H1 (cell line): Measurements from ENCODE around the gene KCNH1. TPM values are rescaled to one million over a fixed set of nuclear protein-coding genes. Genes with fewer than 3 reads are reported as not detected.

ENCODE experiments used
- CTCF ChIA-PET: fragments of 300-600 bp; sonication (Branson Sonifier 250); formaldehyde crosslinking; loops from one replicate; lab custom pipeline; 2021; ENCODE audit not compliant: partially characterized antibody; lab: Charles Lee
- POLR2A ChIA-PET: fragments of 300-600 bp; sonication (Branson Sonifier 250); formaldehyde crosslinking; loops from one replicate; lab custom pipeline; 2021; ENCODE audit warnings: inconsistent platforms; ENCODE audit not compliant: partially characterized antibody; lab: Charles Lee
- DNase-seq, 2 experiments: peaks; one replicate each; pipeline versions ENCODE4 v3.0.0 to v3.0.0-alpha.2; 2010 to 2022; ENCODE audit warnings: low spot score in 2 of 2, low read depth in 1 of 2, mixed read lengths in 1 of 2
- FAIRE-seq: peaks from 2 replicates; lab custom pipeline; 2011; peaks lifted over from hg19 to GRCh38; lab: Jason Lieb, UNC
- H2AFZ ChIP-seq: 2 replicates; pipeline ENCODE4 v1.8.1; 2012; ENCODE audit warnings: low read length, inconsistent platforms
- H2AK5ac ChIP-seq: 2 replicates; pipeline ENCODE4 v1.6.1; 2013; ENCODE audit warnings: low read depth, low read length
- H2BK120ac ChIP-seq: replicated peaks from 2 replicates; pipeline ENCODE3; 2013; ENCODE audit warnings: low read depth, low read length, inconsistent platforms
- H2BK12ac ChIP-seq: 2 replicates; pipeline ENCODE4 v1.6.1; 2013; ENCODE audit warnings: low read depth, low read length
- H2BK15ac ChIP-seq: 2 replicates; pipeline ENCODE4 v1.6.1; 2013; ENCODE audit warnings: low read length
- H2BK20ac ChIP-seq: 2 replicates; pipeline ENCODE4 v1.6.1; 2013; ENCODE audit warnings: low read length
- H2BK5ac ChIP-seq: 2 replicates; pipeline ENCODE4 v1.6.1; 2013; ENCODE audit warnings: low read depth, low read length
- H3K14ac ChIP-seq: 2 replicates; pipeline ENCODE4 v1.6.1; 2013; ENCODE audit warnings: inconsistent platforms; ENCODE audit not compliant: insufficient read length
- H3K18ac ChIP-seq: 2 replicates; pipeline ENCODE4 v1.6.1; 2013; ENCODE audit warnings: low read length; ENCODE audit errors: extremely low read depth
- H3K23ac ChIP-seq: 2 replicates; pipeline ENCODE4 v1.6.1; 2013; ENCODE audit warnings: inconsistent platforms; ENCODE audit not compliant: insufficient read length
- H3K23me2 ChIP-seq: 2 replicates; pipeline ENCODE4 v1.6.1; 2013; ENCODE audit warnings: low read depth, low read length
- H3K27ac ChIP-seq: 2 replicates; pipeline ENCODE4 v1.6.1; 2011; ENCODE audit warnings: low read depth, low read length, inconsistent platforms
- H3K27me3 ChIP-seq, 4 experiments: replicated peaks in 1 of 4; 1 replicate in 1 of 4; 2 replicates in 3 of 4; pipeline versions ENCODE4 v1.6.1 to v1.8.1; 2011 to 2013; ENCODE audit warnings: low read length in 3 of 4, mild to moderate bottlenecking in 3 of 4, inconsistent platforms in 2 of 4, mixed read lengths in 2 of 4, moderate library complexity in 1 of 4; ENCODE audit not compliant: control insufficient read depth in 3 of 4, insufficient read depth in 3 of 4; ENCODE audit errors: extremely low read depth in 1 of 4
- H3K36me3 ChIP-seq, 4 experiments: 2 replicates each; pipeline versions ENCODE4 v1.6.1 to v1.8.1; 2011 to 2013; ENCODE audit warnings: mild to moderate bottlenecking in 4 of 4, low read length in 3 of 4, moderate library complexity in 2 of 4, control low read depth in 1 of 4, inconsistent platforms in 1 of 4; ENCODE audit not compliant: insufficient read depth in 4 of 4, control insufficient read depth in 2 of 4
- H3K4ac ChIP-seq: replicated peaks from 2 replicates; pipeline ENCODE3; 2013; ENCODE audit warnings: low read length, low read depth, mixed read lengths, inconsistent platforms; ENCODE audit not compliant: insufficient read length
- H3K4me1 ChIP-seq, 4 experiments: replicated peaks in 1 of 4; 1 replicate in 1 of 4; 2 replicates in 3 of 4; pipeline versions ENCODE4 v1.6.1 to v1.8.1; 2011 to 2013; ENCODE audit warnings: low read length in 3 of 4, inconsistent platforms in 2 of 4, mixed read lengths in 1 of 4; ENCODE audit not compliant: insufficient read depth in 4 of 4, control insufficient read depth in 3 of 4
- H3K4me2 ChIP-seq, 2 experiments: 2 replicates each; pipeline versions ENCODE4 v1.6.1 to v1.8.1; 2011 to 2013; ENCODE audit warnings: low read depth in 2 of 2, low read length in 2 of 2, control low read depth in 1 of 2, inconsistent platforms in 1 of 2, mild to moderate bottlenecking in 1 of 2; ENCODE audit not compliant: insufficient read depth in 1 of 2
- H3K4me3 ChIP-seq, 4 experiments: fragments of 200-600, 300-600 bp in 1 of 4; sonication (generic), shearing (Covaris generic), sonication (Bioruptor Twin) in 1 of 4; 2 replicates each; pipeline versions ENCODE4 v1.5.1 to v1.8.1; 2011 to 2016; ENCODE audit warnings: low read length in 4 of 4, low read depth in 3 of 4, control low read depth in 2 of 4, inconsistent platforms in 2 of 4, mild to moderate bottlenecking in 2 of 4, mixed read lengths in 1 of 4, moderate library complexity in 1 of 4; ENCODE audit not compliant: insufficient read depth in 2 of 4; ENCODE audit errors: extremely low read depth in 1 of 4
- H3K56ac ChIP-seq: replicated peaks from 2 replicates; pipeline ENCODE3; 2013; ENCODE audit warnings: low read depth, mild to moderate bottlenecking, mixed read lengths, low read length, inconsistent platforms; ENCODE audit not compliant: insufficient read length
- H3K79me1 ChIP-seq: 2 replicates; pipeline ENCODE4 v1.6.1; 2013; ENCODE audit warnings: low read depth, low read length, control low read depth
- H3K79me2 ChIP-seq, 2 experiments: 2 replicates each; pipeline versions ENCODE4 v1.6.1 to v1.8.1; 2012 to 2013; ENCODE audit warnings: low read length in 2 of 2, mild to moderate bottlenecking in 2 of 2, inconsistent platforms in 1 of 2; ENCODE audit not compliant: insufficient read depth in 2 of 2, control insufficient read depth in 1 of 2
- H3K9ac ChIP-seq, 4 experiments: replicated peaks in 1 of 4; 1 replicate in 1 of 4; 2 replicates in 3 of 4; pipeline versions ENCODE4 v1.6.1 to v1.8.1; 2011 to 2013; ENCODE audit warnings: low read depth in 3 of 4, low read length in 3 of 4, control low read depth in 2 of 4, mild to moderate bottlenecking in 2 of 4, moderate library complexity in 2 of 4, inconsistent platforms in 1 of 4; ENCODE audit errors: extremely low read depth in 1 of 4
- H3K9me3 ChIP-seq, 2 experiments: 2 replicates each; pipeline versions ENCODE4 v1.6.1 to v1.8.1; 2012 to 2013; ENCODE audit warnings: mild to moderate bottlenecking in 2 of 2, moderate library complexity in 2 of 2, control low read depth in 1 of 2, inconsistent platforms in 1 of 2, low read depth in 1 of 2, low read length in 1 of 2, mixed read lengths in 1 of 2; ENCODE audit not compliant: insufficient read depth in 2 of 2
- H4K20me1 ChIP-seq, 2 experiments: replicated peaks in 1 of 2; 2 replicates each; pipeline versions ENCODE3 to v1.8.1; 2011 to 2013; ENCODE audit warnings: inconsistent platforms in 2 of 2, low read length in 2 of 2, mild to moderate bottlenecking in 1 of 2; ENCODE audit not compliant: insufficient read depth in 2 of 2, control insufficient read depth in 1 of 2
- H4K5ac ChIP-seq: 2 replicates; pipeline ENCODE4 v1.6.1; 2013; ENCODE audit warnings: low read length, low read depth, mixed read lengths, inconsistent platforms; ENCODE audit not compliant: insufficient read length
- H4K8ac ChIP-seq: 2 replicates; pipeline ENCODE4 v1.8.0; 2013; ENCODE audit warnings: mild to moderate bottlenecking, moderate library complexity, low read length, inconsistent platforms; ENCODE audit not compliant: insufficient read depth; ENCODE audit errors: extremely low read depth
- H4K91ac ChIP-seq: replicated peaks from 2 replicates; pipeline ENCODE3; 2013; ENCODE audit warnings: low read length, mixed read lengths, inconsistent platforms; ENCODE audit not compliant: insufficient read length
- CHD1 ChIP-seq: IDR thresholded peaks from 2 replicates; pipeline ENCODE4 v1.6.1; 2012; ENCODE audit warnings: low read depth, low read length, improper control_type of control experiment
- CREB1 ChIP-seq: IDR thresholded peaks from 2 replicates; pipeline ENCODE4 v1.6.1; 2012; ENCODE audit warnings: inconsistent platforms
- GABPA ChIP-seq: IDR thresholded peaks from 2 replicates; pipeline ENCODE4 v1.6.1; 2011; ENCODE audit warnings: mild to moderate bottlenecking, low read length, moderate library complexity, borderline replicate concordance; ENCODE audit not compliant: insufficient read depth
- GTF2F1 ChIP-seq: IDR thresholded peaks from 2 replicates; pipeline ENCODE4 v1.6.1; 2012; ENCODE audit warnings: low read depth, low read length, improper control_type of control experiment, borderline replicate concordance
- JUN ChIP-seq: IDR thresholded peaks from 2 replicates; pipeline ENCODE4 v1.6.1; 2011; ENCODE audit warnings: low read depth, mild to moderate bottlenecking, improper control_type of control experiment, low read length
- KDM1A ChIP-seq: fragments of 200-600, 300-600 bp; sonication (generic); IDR thresholded peaks from 2 replicates; pipeline ENCODE4 v1.7.1; 2016; ENCODE audit warnings: mild to moderate bottlenecking, low read length, borderline replicate concordance
- KDM5A ChIP-seq: fragments of 200-600 bp; IDR thresholded peaks from 2 replicates; pipeline ENCODE4 v1.7.1; 2012; ENCODE audit warnings: mild to moderate bottlenecking, low read length, inconsistent platforms, mixed read lengths
- PHF8 ChIP-seq: fragments of 200-600 bp; sonication (generic); conservative IDR thresholded peaks from 2 replicates; pipeline ENCODE4 v1.7.1; 2012; ENCODE audit warnings: low read depth, mild to moderate bottlenecking, inconsistent platforms, low read length, moderate library complexity
- POLR2A ChIP-seq, 2 experiments: IDR thresholded peaks; 1 replicate in 1 of 2; 2 replicates in 1 of 2; pipeline ENCODE4 v1.6.1; 2011; ENCODE audit warnings: low read depth in 2 of 2, low read length in 2 of 2, mild to moderate bottlenecking in 2 of 2; ENCODE audit errors: control extremely low read depth in 1 of 2
- SAP30 ChIP-seq: fragments of 300-600 bp; sonication (generic); IDR thresholded peaks from 2 replicates; pipeline ENCODE4 v1.7.1; 2012; ENCODE audit warnings: low read length, moderate library complexity, mild to moderate bottlenecking, inconsistent platforms; ENCODE audit not compliant: insufficient read depth, insufficient replicate concordance
- TBP ChIP-seq: IDR thresholded peaks from 2 replicates; pipeline ENCODE4 v1.6.1; 2011; ENCODE audit warnings: low read depth, low read length, improper control_type of control experiment
- YY1 ChIP-seq: IDR thresholded peaks from 2 replicates; pipeline ENCODE4 v1.6.1; 2011; ENCODE audit warnings: low read depth, mild to moderate bottlenecking, low read length
- WGBS, 2 experiments: shearing (Covaris generic) in 1 of 2; methylation state at CpG; one replicate each; pipeline versions ENCODE4 v1.1.6 to v1.1.7; 2013 to 2015; ENCODE audit warnings: low lambda C conversion rate in 2 of 2, mixed read lengths in 2 of 2, inconsistent platforms in 1 of 2, low coverage in 1 of 2, missing lambda C conversion rate in 1 of 2; ENCODE audit not compliant: insufficient replicate concordance in 2 of 2, insufficient coverage in 1 of 2, insufficient read length in 1 of 2; ENCODE audit errors: extremely low coverage in 1 of 2, missing lambda C conversion rate in 1 of 2; 5-methylcytosine and 5-hydroxymethylcytosine counted together
- polyA plus RNA-seq, 7 experiments: library from polyadenylated mRNA; depleted of rRNA in 3 of 7; stranded (reverse) in 5 of 7; unstranded in 2 of 7; fragments of >200 nt in 5 of 7; fragments of 200-250 nt in 2 of 7; gene quantifications; 1 replicate in 5 of 7; 2 replicates in 1 of 7; 4 replicates in 1 of 7; pipeline versions ENCODE4 v1.2.1 to v1.2.3, GENCODE V29; 2011 to 2013; ENCODE audit warnings: missing spikeins in 2 of 7, mixed read lengths in 2 of 7
- total RNA-seq: library from RNA; stranded (reverse); fragmentation: NEBNext Ultra II Directional; extraction: Animal tissue kit (Norgen Biotek cat#: 25700); gene quantifications from 2 replicates; pipeline ENCODE4 v1.2.1, GENCODE V29; 2021

Gene KCNH1
- total and polyA plus RNA-seq, 2 of the 8 experiments (the other 6 are each of a cell fraction or from before 2014, with no cell fraction given) = 0.27 to 0.34 TPM

- no peak overlapping the region for H2AK5ac ChIP-seq
- no peaks in the 10 kb centered on the region for H3K36me3 ChIP-seq
- H4K91ac ChIP-seq = no peak overlapping the region
- H3K18ac ChIP-seq = no peak overlapping the region
- H3K9me3 ChIP-seq = no peaks in the 10 kb centered on the region
- H3K9ac ChIP-seq = no peak overlapping the region
- H3K23ac ChIP-seq = no peak overlapping the region
- no peak overlapping the region for H3K56ac ChIP-seq
- no peaks in the 10 kb centered on the region for H3K79me2 ChIP-seq
- H2BK120ac ChIP-seq = no peak overlapping the region
- no peaks in the 10 kb centered on the region for H3K23me2 ChIP-seq
- H4K8ac ChIP-seq = no peak overlapping the region
- peaks cover 0 to 9% (median 0%) of the 10 kb centered on the region in 4 experiments; a peak in 3 of 7 replicates for H3K4me1 ChIP-seq
- H3K79me1 ChIP-seq = no peaks in the 10 kb centered on the region
- H3K4me2 ChIP-seq = no peak overlapping the region
- no peak overlapping the region for H3K14ac ChIP-seq
- no peak overlapping the region for H3K4ac ChIP-seq
- ChIA-PET POLR2A (no interaction called here), CTCF (interaction anchor here (0.6 kb wide), 1 partner anchor 213 kb away, joined by 3 read pairs; no protein-coding TSS in a partner anchor)
- FAIRE-seq = no peak
- 99% methylated on average over 4 of the region's 4 CpGs; no CpG with 5 or more reads in 1 of the 2 experiments for whole genome bisulfite sequencing, 2 experiments
- H2BK15ac ChIP-seq = no peak overlapping the region
- H3K27ac ChIP-seq = no peak overlapping the region
- DNase-seq = no peak
- no peak overlapping the region for H2BK20ac ChIP-seq
- H2BK12ac ChIP-seq = no peak overlapping the region
- H2BK5ac ChIP-seq = no peak overlapping the region
- H4K20me1 ChIP-seq = no peaks in the 10 kb centered on the region
- H2AFZ ChIP-seq = no peak overlapping the region
- H3K4me3 ChIP-seq = no peak overlapping the region
- peaks cover 0 to 1% (median 0%) of the 10 kb centered on the region in 4 experiments; a peak in 1 of 7 replicates for H3K27me3 ChIP-seq
- no peak overlapping the region for H4K5ac ChIP-seq
- TF ChIP-seq GABPA = no peak
- TF ChIP-seq CHD1 = no peak
- TF ChIP-seq KDM1A = no peak
- no peak for TF ChIP-seq PHF8
- no peak for TF ChIP-seq CREB1
- no peak for TF ChIP-seq TBP
- no peak for TF ChIP-seq YY1
- no peak for TF ChIP-seq KDM5A
- no peak for TF ChIP-seq GTF2F1
- no peak for TF ChIP-seq POLR2A (IDR thresholded peaks at IDR 0.05; ENCODE audit: control extremely low read depth in 1 of 2, low read depth in 2 of 2, low read length in 2 of 2)
- no peak for TF ChIP-seq JUN
- TF ChIP-seq SAP30 = no peak
These were observed 377.8 kb downstream of the KCNH1 start for GRCh38 chr1:210755991-210756659.
